ENCODE results near the gene GLB1L. TPM values are rescaled to one million over a fixed set of nuclear protein-coding genes. Genes with fewer than 3 reads are reported as not detected.

The GLB1L gene
- total and polyA plus RNA-seq, 2 of the 8 experiments (the other 6 are each of a cell fraction or from before 2014, with no cell fraction given) = 3.7 to 4.0 TPM

DNA sequence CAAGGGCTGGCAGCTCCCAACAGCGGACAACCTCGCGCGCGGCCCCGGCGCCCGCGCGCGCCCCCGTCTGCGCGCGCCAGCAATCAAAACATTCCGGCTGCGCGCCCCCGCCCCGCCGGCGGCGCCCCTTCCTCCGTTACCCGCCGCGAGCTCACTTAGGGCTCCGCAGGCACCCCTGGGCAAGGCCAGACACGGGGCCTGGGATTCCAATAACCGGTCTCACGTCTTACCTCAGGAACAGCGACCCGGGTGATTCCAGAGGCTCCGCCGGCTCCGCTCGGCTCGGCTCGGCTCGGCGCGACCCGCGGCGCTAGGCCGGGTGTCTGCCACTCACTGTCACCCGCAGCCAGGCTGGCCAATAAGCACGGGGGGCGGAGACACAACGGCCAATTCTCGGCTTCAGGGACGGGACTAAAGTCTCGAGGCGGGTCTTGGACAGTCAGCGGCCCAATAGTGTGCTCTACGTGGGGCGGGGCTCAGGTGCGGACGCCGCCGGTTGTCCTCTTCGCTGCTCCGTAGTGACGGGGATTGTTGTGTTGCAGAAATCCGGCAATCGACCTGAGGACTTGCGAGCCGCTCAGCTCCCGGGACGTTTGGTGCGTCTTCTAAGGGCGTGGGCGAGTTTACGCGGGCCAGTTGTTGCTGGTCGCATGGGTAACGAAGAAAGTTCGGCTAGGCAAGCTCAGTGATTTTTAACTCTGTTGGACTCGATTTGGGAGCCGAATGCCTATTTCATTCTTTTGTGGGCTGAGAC, 15.8 kb downstream of the GLB1L start, which contains the start of the genes ANKZF1 and ATG9A (continued):
- TF ChIP-seq FOSL1 (IDR thresholded peaks at IDR 0.05; ENCODE audit: insufficient read depth, low read depth, low read length) (no peak), CHD7 (IDR thresholded peaks at IDR 0.05; ENCODE audit: insufficient replicate concordance, low read length) (no peak), SP4 (IDR thresholded peaks at IDR 0.05; ENCODE audit: low read length) (peak; percentile 97), BRCA1 (IDR thresholded peaks at IDR 0.05; ENCODE audit: low read depth, low read length) (no peak), PHF8 (conservative IDR thresholded peaks at IDR 0.05; ENCODE audit: low read depth, low read length) (peak; percentile 48; the same call in 1 of the 2 replicates), NANOG (IDR thresholded peaks at IDR 0.05; ENCODE audit: insufficient read depth, low read depth, low read length, poor library complexity, severe bottlenecking) (no peak), CTBP2 (IDR thresholded peaks at IDR 0.05; ENCODE audit: borderline replicate concordance, insufficient read depth, insufficient read length, low read length) (peak; percentile 63), TAF7 (optimal IDR thresholded peaks at IDR 0.05; ENCODE audit: borderline replicate concordance, low read depth, low read length) (peak; percentile 64), HDAC6 (IDR thresholded peaks at IDR 0.05; ENCODE audit: low read depth, low read length) (no peak)
